ENCODE measurements around the gene MYL12B. TPM values are rescaled to one million over a fixed set of nuclear protein-coding genes. Genes with fewer than 3 reads are reported as not detected.

MYL12B gene
- total RNA-seq, 1 experiment from 2014 or later, result 420 TPM

- POLR2A ChIA-PET, result interaction anchor here (0.6 kb wide), 1 partner anchor 412 kb away, joined by 3 read pairs; no protein-coding TSS in a partner anchor
- TF ChIP-seq TCF7L2 (IDR thresholded peaks at IDR 0.05; ENCODE audit: low read depth, low read length), result no peak
- TF ChIP-seq SIN3A (IDR thresholded peaks at IDR 0.05; ENCODE audit: borderline replicate concordance, insufficient read depth, low read depth, low read length), result no peak
- TF ChIP-seq, protein P1, sequence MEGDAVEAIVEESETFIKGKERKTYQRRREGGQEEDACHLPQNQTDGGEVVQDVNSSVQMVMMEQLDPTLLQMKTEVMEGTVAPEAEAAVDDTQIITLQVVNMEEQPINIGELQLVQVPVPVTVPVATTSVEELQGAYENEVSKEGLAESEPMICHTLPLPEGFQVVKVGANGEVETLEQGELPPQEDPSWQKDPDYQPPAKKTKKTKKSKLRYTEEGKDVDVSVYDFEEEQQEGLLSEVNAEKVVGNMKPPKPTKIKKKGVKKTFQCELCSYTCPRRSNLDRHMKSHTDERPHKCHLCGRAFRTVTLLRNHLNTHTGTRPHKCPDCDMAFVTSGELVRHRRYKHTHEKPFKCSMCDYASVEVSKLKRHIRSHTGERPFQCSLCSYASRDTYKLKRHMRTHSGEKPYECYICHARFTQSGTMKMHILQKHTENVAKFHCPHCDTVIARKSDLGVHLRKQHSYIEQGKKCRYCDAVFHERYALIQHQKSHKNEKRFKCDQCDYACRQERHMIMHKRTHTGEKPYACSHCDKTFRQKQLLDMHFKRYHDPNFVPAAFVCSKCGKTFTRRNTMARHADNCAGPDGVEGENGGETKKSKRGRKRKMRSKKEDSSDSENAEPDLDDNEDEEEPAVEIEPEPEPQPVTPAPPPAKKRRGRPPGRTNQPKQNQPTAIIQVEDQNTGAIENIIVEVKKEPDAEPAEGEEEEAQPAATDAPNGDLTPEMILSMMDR (IDR thresholded peaks at IDR 0.05), result no peak
- TF ChIP-seq, protein P2, sequence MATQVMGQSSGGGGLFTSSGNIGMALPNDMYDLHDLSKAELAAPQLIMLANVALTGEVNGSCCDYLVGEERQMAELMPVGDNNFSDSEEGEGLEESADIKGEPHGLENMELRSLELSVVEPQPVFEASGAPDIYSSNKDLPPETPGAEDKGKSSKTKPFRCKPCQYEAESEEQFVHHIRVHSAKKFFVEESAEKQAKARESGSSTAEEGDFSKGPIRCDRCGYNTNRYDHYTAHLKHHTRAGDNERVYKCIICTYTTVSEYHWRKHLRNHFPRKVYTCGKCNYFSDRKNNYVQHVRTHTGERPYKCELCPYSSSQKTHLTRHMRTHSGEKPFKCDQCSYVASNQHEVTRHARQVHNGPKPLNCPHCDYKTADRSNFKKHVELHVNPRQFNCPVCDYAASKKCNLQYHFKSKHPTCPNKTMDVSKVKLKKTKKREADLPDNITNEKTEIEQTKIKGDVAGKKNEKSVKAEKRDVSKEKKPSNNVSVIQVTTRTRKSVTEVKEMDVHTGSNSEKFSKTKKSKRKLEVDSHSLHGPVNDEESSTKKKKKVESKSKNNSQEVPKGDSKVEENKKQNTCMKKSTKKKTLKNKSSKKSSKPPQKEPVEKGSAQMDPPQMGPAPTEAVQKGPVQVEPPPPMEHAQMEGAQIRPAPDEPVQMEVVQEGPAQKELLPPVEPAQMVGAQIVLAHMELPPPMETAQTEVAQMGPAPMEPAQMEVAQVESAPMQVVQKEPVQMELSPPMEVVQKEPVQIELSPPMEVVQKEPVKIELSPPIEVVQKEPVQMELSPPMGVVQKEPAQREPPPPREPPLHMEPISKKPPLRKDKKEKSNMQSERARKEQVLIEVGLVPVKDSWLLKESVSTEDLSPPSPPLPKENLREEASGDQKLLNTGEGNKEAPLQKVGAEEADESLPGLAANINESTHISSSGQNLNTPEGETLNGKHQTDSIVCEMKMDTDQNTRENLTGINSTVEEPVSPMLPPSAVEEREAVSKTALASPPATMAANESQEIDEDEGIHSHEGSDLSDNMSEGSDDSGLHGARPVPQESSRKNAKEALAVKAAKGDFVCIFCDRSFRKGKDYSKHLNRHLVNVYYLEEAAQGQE (IDR thresholded peaks at IDR 0.05; ENCODE audit: insufficient read depth in 1 of 2, low read depth in 2 of 2, low read length in 1 of 2), result no peak
- TF ChIP-seq POLR2AphosphoS5 (IDR thresholded peaks at IDR 0.05; ENCODE audit: low read depth, low read length), result no peak; the same call in 1 of the 2 replicates
- Histone ChIP-seq H3K4me3 (ENCODE audit: low read depth in 2 of 2, low read length in 2 of 2) (no peak overlapping the region), H3K27ac (ENCODE audit: low read length) (no peak overlapping the region), H3K9me3 (ENCODE audit: control insufficient read depth, insufficient read depth, low read depth, low read length) (no peaks in the 10 kb centered on the region), H3K4me1 (ENCODE audit: control insufficient read depth, insufficient read depth, low read length) (peaks cover 73% of the 10 kb centered on the region), H3K36me3 (ENCODE audit: control insufficient read depth, insufficient read depth, low read length) (peaks cover 59% of the 10 kb centered on the region), H3K27me3 (ENCODE audit: control insufficient read depth, insufficient read depth, low read length) (no peaks in the 10 kb centered on the region)
- intact Hi-C loops (cut with micrococcal nuclease; ENCODE audit: unreplicated experiment) (no loop called here), in situ Hi-C loops (cut with HindIII; ENCODE audit: low pct_unique_long_range_greater_than_20kb, low sequenced_read_pairs) (no loop called here)
- BruUV-seq (replicated peaks), result no TSS peak
- CTCF ChIA-PET, result no interaction called here
- no peak for ATAC-seq
- DNase-seq (ENCODE audit: low read depth, low spot score), result no peak
Observed at GRCh38 chr18:3254725-3255124, 7.2 kb upstream of the MYL12B start.

DNA sequence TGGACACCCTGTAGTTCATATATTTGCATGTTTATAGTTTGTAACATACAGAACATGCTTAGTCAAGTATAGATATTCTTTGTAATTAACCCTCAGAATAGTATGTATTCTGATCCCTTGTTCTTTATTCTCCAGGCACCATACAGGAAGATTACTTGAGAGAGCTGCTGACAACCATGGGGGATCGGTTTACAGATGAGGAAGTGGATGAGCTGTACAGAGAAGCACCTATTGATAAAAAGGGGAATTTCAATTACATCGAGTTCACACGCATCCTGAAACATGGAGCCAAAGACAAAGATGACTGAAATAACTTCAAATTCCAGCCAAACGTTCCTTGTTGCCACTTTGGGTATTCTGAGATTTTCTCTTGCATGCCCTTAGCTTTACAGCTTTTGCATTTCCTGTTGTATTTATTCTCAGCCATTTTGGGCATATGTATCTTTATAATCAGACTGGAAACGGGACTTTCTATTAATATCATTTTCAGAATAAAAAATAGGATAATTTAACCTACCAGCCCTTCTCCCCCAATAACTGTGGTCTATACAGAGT lies 6.2 kb upstream of the MYL12B start:
- TF ChIP-seq TCF7L2 (IDR thresholded peaks at IDR 0.05; ENCODE audit: low read depth, low read length), result no peak
- TF ChIP-seq, protein P1 (IDR thresholded peaks at IDR 0.05), result no peak
- TF ChIP-seq, protein P2 (IDR thresholded peaks at IDR 0.05; ENCODE audit: insufficient read depth in 1 of 2, low read depth in 2 of 2, low read length in 1 of 2), result no peak
- TF ChIP-seq SIN3A (IDR thresholded peaks at IDR 0.05; ENCODE audit: borderline replicate concordance, insufficient read depth, low read depth, low read length), result no peak
- TF ChIP-seq POLR2AphosphoS5 (IDR thresholded peaks at IDR 0.05; ENCODE audit: low read depth, low read length), result no peak
- H3K27me3 ChIP-seq (ENCODE audit: control insufficient read depth, insufficient read depth, low read length), result no peaks in the 10 kb centered on the region
- in situ Hi-C loops (cut with HindIII; ENCODE audit: low pct_unique_long_range_greater_than_20kb, low sequenced_read_pairs), result no loop called here
- H3K27ac ChIP-seq (ENCODE audit: low read length), result no peak overlapping the region
- H3K36me3 ChIP-seq (ENCODE audit: control insufficient read depth, insufficient read depth, low read length), result peaks cover 53% of the 10 kb centered on the region
- peaks cover 74% of the 10 kb centered on the region for H3K4me1 ChIP-seq (ENCODE audit: control insufficient read depth, insufficient read depth, low read length)
- no peaks in the 10 kb centered on the region for H3K9me3 ChIP-seq (ENCODE audit: control insufficient read depth, insufficient read depth, low read depth, low read length)
- ATAC-seq (no peak), DNase-seq (ENCODE audit: low read depth, low spot score) (no peak)
- H3K4me3 ChIP-seq (ENCODE audit: low read depth in 2 of 2, low read length in 2 of 2), result no peak overlapping the region
- ChIA-PET POLR2A (interaction anchor here (0.6 kb wide), 1 partner anchor 411 kb away, joined by 3 read pairs; no protein-coding TSS in a partner anchor), CTCF (no interaction called here)
- intact Hi-C loops (cut with micrococcal nuclease; ENCODE audit: unreplicated experiment), result no loop called here
- no TSS peak for BruUV-seq (replicated peaks)

Measured in Panc1 (cell line).